OCI-LY7 (cell line): Measurements from ENCODE around the gene INSC. TPM values are rescaled to one million over a fixed set of nuclear protein-coding genes. Genes with fewer than 3 reads are reported as not detected.
A peak's percentile ranks its signal among the peaks of the same experiment; 100 is the strongest.

ENCODE experiments used
- BruUV-seq: library from RNA; stranded (reverse); fragments of 400-500 nt; replicated peaks from 2 replicates; lab custom pipeline; 2021; lab: Mats Ljungman, UMichigan
- CTCF ChIA-PET: fragments of 300-600 bp; sonication (Branson Sonifier 250); formaldehyde crosslinking; loops from one replicate; lab custom pipeline; 2022; ENCODE audit warnings: antibody characterized with exemption; ENCODE audit not compliant: unreplicated experiment; lab: Charles Lee
- POLR2A ChIA-PET: fragments of 300-600 bp; sonication (Branson Sonifier 250); formaldehyde crosslinking; loops from one replicate; lab custom pipeline; 2022; ENCODE audit warnings: antibody characterized with exemption; lab: Charles Lee
- DNase-seq: peaks from one replicate; pipeline ENCODE4 v3.0.0-alpha.2; 2015; ENCODE audit warnings: low spot score
- H2AFZ ChIP-seq: fragments of 200-600 bp; sonication (generic), shearing (Covaris generic); 2 replicates; pipeline ENCODE4 v1.6.1; 2014; ENCODE audit warnings: mild to moderate bottlenecking, antibody characterized with exemption, low read length, moderate library complexity
- H3K27ac ChIP-seq: fragments of 200-600 bp; sonication (generic); 2 replicates; pipeline ENCODE4 v1.5.1; 2014; ENCODE audit warnings: mixed run types, low read depth, mild to moderate bottlenecking, moderate library complexity, low read length, inconsistent platforms; ENCODE audit not compliant: poor library complexity, severe bottlenecking
- H3K36me3 ChIP-seq: fragments of 200-600 bp; sonication (generic); 2 replicates; pipeline ENCODE4 v1.6.1; 2014; ENCODE audit warnings: mild to moderate bottlenecking, antibody characterized with exemption, low read length, moderate library complexity, mixed read lengths; ENCODE audit not compliant: insufficient read depth
- H3K4me1 ChIP-seq: fragments of 200-600 bp; sonication (generic); 2 replicates; pipeline ENCODE4 v1.5.1; 2014; ENCODE audit warnings: mild to moderate bottlenecking, low read length; ENCODE audit not compliant: insufficient read depth, poor library complexity, severe bottlenecking
- H3K4me2 ChIP-seq: fragments of 200-600 bp; sonication (generic); 2 replicates; pipeline ENCODE4 v1.6.1; 2014; ENCODE audit warnings: mild to moderate bottlenecking, low read length
- H3K4me3 ChIP-seq: fragments of 200-600 bp; sonication (generic); 2 replicates; pipeline ENCODE4 v1.5.1; 2014; ENCODE audit warnings: mild to moderate bottlenecking, low read depth, low read length; ENCODE audit not compliant: poor library complexity, severe bottlenecking
- H3K79me2 ChIP-seq: fragments of 200-600 bp; sonication (generic); 2 replicates; pipeline ENCODE4 v1.6.1; 2016; ENCODE audit warnings: low read depth, mild to moderate bottlenecking, low read length, moderate library complexity, mixed read lengths; ENCODE audit not compliant: insufficient read depth
- H3K9me2 ChIP-seq: fragments of 200-600 bp; sonication (generic); 2 replicates; pipeline ENCODE4 v1.6.1; 2016; ENCODE audit warnings: mild to moderate bottlenecking, low read length, mixed read lengths; ENCODE audit not compliant: insufficient read depth
- H3K9me3 ChIP-seq: fragments of 200-600 bp; sonication (generic); 2 replicates; pipeline ENCODE4 v1.6.1; 2014; ENCODE audit warnings: mild to moderate bottlenecking, mixed run types, low read length, mixed read lengths
- H4K20me1 ChIP-seq: fragments of 200-600 bp; sonication (generic); 2 replicates; pipeline ENCODE4 v1.6.1; 2014; ENCODE audit warnings: mild to moderate bottlenecking, antibody characterized with exemption, low read length, moderate library complexity, mixed read lengths; ENCODE audit not compliant: insufficient read depth
- EZH2phosphoT487 ChIP-seq: fragments of 200-600 bp; sonication (generic); IDR thresholded peaks from 2 replicates; pipeline ENCODE4 v1.6.1; 2018; ENCODE audit warnings: low read depth, borderline replicate concordance, mild to moderate bottlenecking, mixed run types, antibody characterized with exemption, low read length, moderate library complexity, mixed read lengths
- intact Hi-C: fragments of 100-400 bp; cut with micrococcal nuclease; formaldehyde crosslinking; loops from one replicate; pipeline ENCODE4 v1.10.0; 2022; ENCODE audit not compliant: unreplicated experiment
- total RNA-seq, 2 experiments: library from RNA; depleted of rRNA in 1 of 2; stranded (reverse); fragments of >200 nt in 1 of 2; shearing (Covaris generic) in 1 of 2; gene quantifications; 2 replicates each; pipeline ENCODE4 v1.2.3, GENCODE V29; 2014 to 2022
- TF ChIP-seq, protein P1 (sequence below): fragments of 200-600 bp; sonication (generic); conservative IDR thresholded peaks from 2 replicates; pipeline ENCODE4 v1.5.1; 2014; ENCODE audit warnings: mild to moderate bottlenecking, antibody characterized with exemption, low read length, moderate library complexity, mixed read lengths

The INSC gene
- total RNA-seq, 2 experiments from 2014 or later: not detected

GRCh38 chr11:15074206-15075161 is 40.2 kb upstream of the INSC start:
- peak overlapping the region; percentile 27; the same call in 1 of the 2 replicates for H3K4me2 ChIP-seq
- no peaks in the 10 kb centered on the region for H3K36me3 ChIP-seq
- H4K20me1 ChIP-seq: no peaks in the 10 kb centered on the region
- no peak overlapping the region for H3K4me3 ChIP-seq
- no peak overlapping the region for H3K27ac ChIP-seq
- intact Hi-C loops: loop anchor here (2.0 to 10.0 kb wide), 2 partner anchors 166 to 280 kb away; no protein-coding TSS in a partner anchor
- no TSS peak for BruUV-seq
- peak overlapping the region; percentile 48; the same call in 1 of the 2 replicates for H2AFZ ChIP-seq
- ChIA-PET CTCF (interaction anchor here (0.9 to 1.6 kb wide), 2 partner anchors 24 to 167 kb away, joined by 3 to 8 read pairs; no protein-coding TSS in a partner anchor), POLR2A (no interaction called here)
- H3K9me3 ChIP-seq: no peaks in the 10 kb centered on the region
- TF ChIP-seq, protein P1, sequence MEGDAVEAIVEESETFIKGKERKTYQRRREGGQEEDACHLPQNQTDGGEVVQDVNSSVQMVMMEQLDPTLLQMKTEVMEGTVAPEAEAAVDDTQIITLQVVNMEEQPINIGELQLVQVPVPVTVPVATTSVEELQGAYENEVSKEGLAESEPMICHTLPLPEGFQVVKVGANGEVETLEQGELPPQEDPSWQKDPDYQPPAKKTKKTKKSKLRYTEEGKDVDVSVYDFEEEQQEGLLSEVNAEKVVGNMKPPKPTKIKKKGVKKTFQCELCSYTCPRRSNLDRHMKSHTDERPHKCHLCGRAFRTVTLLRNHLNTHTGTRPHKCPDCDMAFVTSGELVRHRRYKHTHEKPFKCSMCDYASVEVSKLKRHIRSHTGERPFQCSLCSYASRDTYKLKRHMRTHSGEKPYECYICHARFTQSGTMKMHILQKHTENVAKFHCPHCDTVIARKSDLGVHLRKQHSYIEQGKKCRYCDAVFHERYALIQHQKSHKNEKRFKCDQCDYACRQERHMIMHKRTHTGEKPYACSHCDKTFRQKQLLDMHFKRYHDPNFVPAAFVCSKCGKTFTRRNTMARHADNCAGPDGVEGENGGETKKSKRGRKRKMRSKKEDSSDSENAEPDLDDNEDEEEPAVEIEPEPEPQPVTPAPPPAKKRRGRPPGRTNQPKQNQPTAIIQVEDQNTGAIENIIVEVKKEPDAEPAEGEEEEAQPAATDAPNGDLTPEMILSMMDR: peak; percentile 76
- no peak for TF ChIP-seq EZH2phosphoT487
- no peaks in the 10 kb centered on the region for H3K4me1 ChIP-seq
- no peaks in the 10 kb centered on the region for H3K79me2 ChIP-seq
- DNase-seq: peak; percentile 59
- no peaks in the 10 kb centered on the region for H3K9me2 ChIP-seq

DNA sequence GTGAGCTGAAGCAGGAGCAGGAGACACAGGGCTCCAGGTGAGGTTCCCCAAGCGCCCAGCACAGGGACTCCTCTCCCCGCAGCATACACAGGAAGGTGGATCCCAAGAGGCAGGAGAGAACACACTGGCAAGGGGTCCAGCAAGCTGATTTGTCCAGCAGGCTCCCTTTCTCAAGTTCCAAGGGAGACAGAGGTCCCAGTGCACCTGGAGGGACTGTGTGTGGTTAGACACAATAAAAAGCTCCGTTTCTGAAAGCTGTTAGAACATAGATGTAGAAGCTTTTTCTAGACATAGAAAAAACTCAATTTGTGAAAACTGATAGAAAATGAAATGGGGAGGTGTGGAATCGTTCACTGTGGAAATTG is 39.6 kb upstream of the INSC start:
- H3K4me3 ChIP-seq: no peak overlapping the region
- no peaks in the 10 kb centered on the region for H4K20me1 ChIP-seq
- H3K27ac ChIP-seq: no peak overlapping the region
- H3K9me2 ChIP-seq: no peaks in the 10 kb centered on the region
- BruUV-seq: no TSS peak
- H3K79me2 ChIP-seq: no peaks in the 10 kb centered on the region
- POLR2A ChIA-PET: no interaction called here
- H3K4me1 ChIP-seq: no peaks in the 10 kb centered on the region
- DNase-seq: no peak
- H3K9me3 ChIP-seq: no peaks in the 10 kb centered on the region
- intact Hi-C loops: loop anchor here (2.0 to 10.0 kb wide), 2 partner anchors 166 to 280 kb away; no protein-coding TSS in a partner anchor
- CTCF ChIA-PET: interaction anchor here (1.6 kb wide), 1 partner anchor 167 kb away, joined by 8 read pairs; no protein-coding TSS in a partner anchor
- H2AFZ ChIP-seq: no peak overlapping the region
- no peaks in the 10 kb centered on the region for H3K36me3 ChIP-seq
- no peak for TF ChIP-seq EZH2phosphoT487
- TF ChIP-seq, protein P1: peak; percentile 38; the same call in 1 of the 2 replicates
- no peak overlapping the region for H3K4me2 ChIP-seq

- CTCF ChIA-PET: no interaction called here
- POLR2A ChIA-PET: no interaction called here
- DNase-seq: no peak
Measured at GRCh38 chr11:15091175-15091574, 23.5 kb upstream of the INSC start.

More at GRCh38 chr11:15091175-15091574, 23.5 kb upstream of the INSC start:
- Histone ChIP-seq H3K79me2 (no peaks in the 10 kb centered on the region), H3K27ac (no peak overlapping the region), H3K9me2 (no peaks in the 10 kb centered on the region; the same call in 1 of the 2 replicates), H3K4me2 (no peak overlapping the region), H3K4me1 (no peaks in the 10 kb centered on the region), H3K9me3 (no peaks in the 10 kb centered on the region), H4K20me1 (no peaks in the 10 kb centered on the region), H3K4me3 (no peak overlapping the region), H3K36me3 (no peaks in the 10 kb centered on the region), H2AFZ (no peak overlapping the region)
- BruUV-seq: no TSS peak
- TF ChIP-seq, protein P1: no peak
- no peak for TF ChIP-seq EZH2phosphoT487
- intact Hi-C loops: no loop called here
